Lower leg skin (tissue), 3 donors: ENCODE data around the gene TRIM42.

Experiments
- POLR2A ChIP-seq, 2 donors: fragments of 450-650 bp; IDR thresholded peaks; one replicate each; pipeline ENCODE4 v1.6.1; 2016 to 2017; ENCODE audit warnings: antibody characterized with exemption in 2 of 2, mild to moderate bottlenecking in 1 of 2, moderate library complexity in 1 of 2
- TF ChIP-seq, protein P1 (sequence below), 3 donors: fragments of 450-650 bp; IDR thresholded peaks; one replicate each; pipeline ENCODE4 v1.5.1; 2016; ENCODE audit warnings: antibody characterized with exemption in 3 of 3, mild to moderate bottlenecking in 3 of 3, moderate library complexity in 2 of 3

DNA sequence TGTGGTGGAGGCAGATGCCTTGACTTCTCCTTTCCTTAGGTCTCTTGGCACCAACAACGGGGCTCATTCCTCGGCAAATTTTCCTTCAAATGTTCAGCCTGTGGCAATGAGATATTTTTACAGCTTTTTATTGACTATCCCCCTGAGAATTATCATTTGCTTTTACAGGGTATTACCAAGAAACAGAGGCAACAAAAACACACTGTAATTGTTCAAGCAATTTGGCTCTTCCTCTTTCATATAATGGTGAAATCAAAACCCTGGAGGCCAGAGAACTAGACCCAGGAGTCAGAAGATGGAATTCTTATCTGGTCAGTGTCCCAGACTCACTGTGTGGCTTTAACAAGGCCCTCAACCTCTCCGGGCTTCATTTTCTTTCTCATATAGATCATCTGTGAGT is 40.1 kb downstream of the TRIM42 start:
- no peak for TF ChIP-seq POLR2A (IDR thresholded peaks at IDR 0.05)
- TF ChIP-seq, protein P1, sequence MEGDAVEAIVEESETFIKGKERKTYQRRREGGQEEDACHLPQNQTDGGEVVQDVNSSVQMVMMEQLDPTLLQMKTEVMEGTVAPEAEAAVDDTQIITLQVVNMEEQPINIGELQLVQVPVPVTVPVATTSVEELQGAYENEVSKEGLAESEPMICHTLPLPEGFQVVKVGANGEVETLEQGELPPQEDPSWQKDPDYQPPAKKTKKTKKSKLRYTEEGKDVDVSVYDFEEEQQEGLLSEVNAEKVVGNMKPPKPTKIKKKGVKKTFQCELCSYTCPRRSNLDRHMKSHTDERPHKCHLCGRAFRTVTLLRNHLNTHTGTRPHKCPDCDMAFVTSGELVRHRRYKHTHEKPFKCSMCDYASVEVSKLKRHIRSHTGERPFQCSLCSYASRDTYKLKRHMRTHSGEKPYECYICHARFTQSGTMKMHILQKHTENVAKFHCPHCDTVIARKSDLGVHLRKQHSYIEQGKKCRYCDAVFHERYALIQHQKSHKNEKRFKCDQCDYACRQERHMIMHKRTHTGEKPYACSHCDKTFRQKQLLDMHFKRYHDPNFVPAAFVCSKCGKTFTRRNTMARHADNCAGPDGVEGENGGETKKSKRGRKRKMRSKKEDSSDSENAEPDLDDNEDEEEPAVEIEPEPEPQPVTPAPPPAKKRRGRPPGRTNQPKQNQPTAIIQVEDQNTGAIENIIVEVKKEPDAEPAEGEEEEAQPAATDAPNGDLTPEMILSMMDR (IDR thresholded peaks at IDR 0.05), result no peak
